Esophagus muscularis mucosa (tissue), 4 donors: Measurements from ENCODE around the gene TRIML2.

ENCODE experiments used
- CTCF ChIP-seq, 3 experiments: fragments of 200-600 bp in 2 of 3; fragments of 450-650 bp in 1 of 3; sonication (generic) in 2 of 3; IDR thresholded peaks; one replicate each; pipeline ENCODE4 v1.5.1; 2017 to 2019; ENCODE audit warnings: antibody characterized with exemption in 3 of 3, mild to moderate bottlenecking in 2 of 3, moderate library complexity in 1 of 3
- EP300 ChIP-seq: sonication (generic); formaldehyde crosslinking; IDR thresholded peaks from one replicate; pipeline ENCODE4 v1.6.1; 2017; ENCODE audit warnings: antibody characterized with exemption
- POLR2A ChIP-seq: fragments of 450-650 bp; IDR thresholded peaks from one replicate; pipeline ENCODE4 v1.6.1; 2017; ENCODE audit warnings: antibody characterized with exemption, moderate library complexity, mild to moderate bottlenecking, low read depth
- POLR2AphosphoS5 ChIP-seq, 2 donors: sonication (generic); formaldehyde crosslinking; IDR thresholded peaks; one replicate each; pipeline ENCODE4 v1.6.1; 2017; ENCODE audit warnings: antibody characterized with exemption in 2 of 2

DNA sequence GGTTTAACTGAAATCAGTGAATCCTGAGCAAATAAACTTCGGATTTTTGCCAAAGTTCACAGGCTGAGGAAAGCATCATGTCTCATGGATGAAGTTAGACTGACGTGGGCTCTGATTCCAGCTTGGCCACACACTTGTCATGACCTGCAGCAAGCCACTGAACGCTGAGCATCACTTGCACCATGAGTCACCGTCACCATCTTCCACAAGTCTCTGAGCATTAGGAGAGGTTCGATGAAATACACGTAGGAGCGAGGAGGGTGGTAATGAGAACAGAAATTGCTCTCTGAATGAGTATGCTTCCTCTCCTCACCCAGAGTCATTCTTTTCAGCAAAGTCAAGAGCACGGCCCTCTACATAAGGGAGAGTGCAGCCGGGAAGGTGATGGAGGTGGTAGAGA, 3.8 kb upstream of the TRIML2 start:
- no peak for TF ChIP-seq CTCF (IDR thresholded peaks at IDR 0.05)
- no peak for TF ChIP-seq EP300
- no peak for TF ChIP-seq POLR2AphosphoS5 (IDR thresholded peaks at IDR 0.05)
- no peak for TF ChIP-seq POLR2A
